GM18499 (cell line): ENCODE measurements around the gene IMMP2L.

Experiments
- ATAC-seq: cut with Tn5 transposase; IDR thresholded peaks from one replicate; pipeline ENCODE4 v1.9.1; 2021; ENCODE audit warnings: moderate number of reproducible peaks; ENCODE audit not compliant: insufficient read depth, unreplicated experiment

The IMMP2L gene

DNA sequence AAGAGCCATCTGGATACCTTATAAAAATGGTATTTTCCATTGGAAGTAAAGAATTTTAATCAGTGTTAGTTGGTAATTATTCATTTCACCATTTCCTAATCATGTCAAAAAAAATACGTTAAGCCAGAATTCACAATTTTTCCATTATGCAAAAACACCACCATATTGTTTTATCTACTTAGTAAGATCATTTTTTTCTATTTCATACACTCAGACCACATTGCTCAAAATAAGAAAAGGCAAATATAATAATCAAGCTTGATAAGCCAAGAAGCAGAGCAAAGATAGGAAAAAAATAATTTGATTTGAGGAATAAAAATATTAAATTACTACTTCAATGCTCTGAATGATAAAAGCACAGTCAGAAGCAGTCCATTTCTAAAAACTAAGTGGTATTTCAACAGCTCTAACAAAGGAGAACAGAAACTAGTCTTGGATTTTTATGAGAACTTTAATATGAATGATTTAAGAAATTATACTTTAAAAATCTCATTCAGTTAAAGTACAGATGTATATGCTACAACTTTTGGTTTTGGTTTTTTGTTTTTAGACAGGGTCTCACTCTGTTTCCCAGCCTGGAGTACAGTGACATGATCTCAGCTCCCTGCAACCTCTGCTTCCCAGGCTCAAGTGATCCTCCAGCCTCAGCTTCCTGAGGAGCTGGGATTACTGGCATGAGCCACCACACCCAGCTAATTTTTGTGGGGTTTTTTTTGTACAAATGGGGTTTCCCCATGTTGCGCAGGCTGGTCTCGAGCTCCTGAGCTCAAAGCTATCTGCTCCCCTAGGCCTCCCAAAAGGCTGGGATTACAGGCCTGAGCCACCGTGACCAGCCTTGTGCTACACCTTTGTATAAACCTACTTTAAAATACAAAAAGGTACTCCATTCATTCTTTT lies 424.7 kb downstream of the IMMP2L start:
- ATAC-seq: peak; percentile 62

GRCh38 chr7:111132833-111133232 lies 429.5 kb downstream of the IMMP2L start:
- ATAC-seq: no peak

DNA sequence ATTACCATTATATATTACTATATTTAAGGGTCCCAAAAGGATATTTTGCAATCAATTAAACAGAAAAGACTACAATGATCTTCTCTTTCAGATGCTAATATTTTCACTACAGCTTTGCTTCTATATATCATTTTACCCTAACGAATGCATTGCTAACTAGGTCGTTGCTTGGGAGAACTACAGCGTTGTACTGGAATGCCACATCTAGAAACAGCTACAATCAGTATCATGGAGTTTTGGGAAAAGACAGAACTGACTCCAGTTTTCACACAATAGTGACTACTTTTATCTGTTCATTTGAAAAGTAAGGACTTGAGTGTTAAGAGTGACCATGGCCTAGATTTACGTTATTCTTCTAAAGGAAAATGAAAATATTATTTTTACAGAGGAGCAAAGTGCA lies 432.9 kb downstream of the IMMP2L start:
- ATAC-seq: no peak

DNA sequence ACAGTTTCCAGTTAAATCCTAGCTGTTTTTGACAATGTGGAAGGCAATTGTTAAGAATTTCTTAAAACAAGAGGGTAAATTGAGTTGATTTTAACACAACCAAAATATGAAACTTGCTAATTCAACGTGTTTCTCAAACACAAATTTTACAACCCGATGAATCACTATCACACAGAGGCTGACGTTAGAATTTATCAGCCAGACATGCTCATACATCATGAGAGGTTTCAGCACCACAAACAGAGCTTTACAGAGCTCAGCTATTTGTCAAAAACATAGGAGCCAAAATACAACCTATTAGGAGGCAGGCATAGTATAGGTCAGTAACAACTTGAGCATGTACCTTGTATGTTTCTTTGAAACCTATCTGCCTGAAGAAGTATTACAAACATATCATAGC lies 435.3 kb downstream of the IMMP2L start:
- no peak for ATAC-seq

DNA sequence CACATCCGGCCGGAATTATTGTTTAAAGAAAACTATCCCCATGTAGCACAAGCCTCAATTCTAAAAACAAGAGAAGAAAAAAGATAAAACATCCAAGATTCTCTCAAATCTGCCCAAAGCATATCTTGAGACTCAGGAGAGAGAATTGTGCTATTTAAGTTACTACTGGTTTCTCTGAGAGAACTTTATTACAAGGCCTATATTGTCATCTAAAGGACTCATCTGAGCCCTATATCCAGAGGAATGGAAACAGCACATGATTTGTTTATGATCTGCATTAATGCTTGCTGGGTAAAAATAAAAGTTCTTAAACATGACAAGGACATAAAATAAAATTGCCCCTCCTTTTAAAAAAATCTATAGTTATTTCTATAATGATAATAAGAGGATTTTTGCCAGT lies 446.3 kb downstream of the IMMP2L start:
- ATAC-seq: no peak

- ATAC-seq: no peak
Measured at GRCh38 chr7:111113263-111114017, 448.9 kb downstream of the IMMP2L start.

- no peak for ATAC-seq
Measured at GRCh38 chr7:111112439-111112838, 449.9 kb downstream of the IMMP2L start.

- no peak for ATAC-seq
Measured at GRCh38 chr7:111108496-111108895, 453.8 kb downstream of the IMMP2L start.

- ATAC-seq: no peak
Measured at GRCh38 chr7:111108000-111108399, 454.3 kb downstream of the IMMP2L start.

DNA sequence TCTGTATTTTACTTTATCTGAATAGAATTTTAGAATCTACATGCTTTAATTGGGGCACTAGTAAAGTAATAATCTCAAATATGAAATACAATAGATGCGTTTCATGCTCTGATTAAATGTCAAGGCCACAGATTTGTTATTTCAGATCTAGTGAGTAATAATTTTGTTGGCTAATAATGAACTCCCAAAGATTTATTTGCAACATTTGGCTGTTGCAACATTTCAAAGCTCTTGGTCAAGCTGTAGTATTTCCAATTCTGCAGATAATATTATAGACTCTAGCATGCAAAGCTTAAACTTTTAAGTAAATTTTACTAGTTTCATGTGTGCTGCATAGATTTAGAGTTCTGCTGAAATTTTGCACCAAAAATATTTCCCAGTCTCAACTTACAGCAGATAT lies 454.7 kb downstream of the IMMP2L start:
- ATAC-seq: no peak

DNA sequence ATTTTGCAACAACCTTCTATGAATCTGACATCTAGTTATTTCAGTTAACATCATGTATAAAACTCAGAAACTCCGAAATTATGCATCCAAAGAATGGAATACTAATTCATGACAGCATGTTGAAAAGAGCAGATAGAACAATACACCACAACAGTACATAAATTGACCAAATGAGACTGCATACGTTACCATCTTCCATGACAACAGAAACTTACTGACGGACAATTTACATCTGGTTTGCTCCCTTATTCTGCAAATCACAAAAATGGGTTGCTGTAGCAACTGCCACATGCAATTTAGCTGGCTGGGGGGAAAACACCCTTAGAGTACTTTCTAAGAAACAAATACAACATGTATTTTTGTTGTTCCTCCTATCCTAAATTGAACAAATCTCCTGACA lies 457.0 kb downstream of the IMMP2L start:
- no peak for ATAC-seq

- no peak for ATAC-seq
Measured at GRCh38 chr7:111104710-111105109, 457.6 kb downstream of the IMMP2L start.

DNA sequence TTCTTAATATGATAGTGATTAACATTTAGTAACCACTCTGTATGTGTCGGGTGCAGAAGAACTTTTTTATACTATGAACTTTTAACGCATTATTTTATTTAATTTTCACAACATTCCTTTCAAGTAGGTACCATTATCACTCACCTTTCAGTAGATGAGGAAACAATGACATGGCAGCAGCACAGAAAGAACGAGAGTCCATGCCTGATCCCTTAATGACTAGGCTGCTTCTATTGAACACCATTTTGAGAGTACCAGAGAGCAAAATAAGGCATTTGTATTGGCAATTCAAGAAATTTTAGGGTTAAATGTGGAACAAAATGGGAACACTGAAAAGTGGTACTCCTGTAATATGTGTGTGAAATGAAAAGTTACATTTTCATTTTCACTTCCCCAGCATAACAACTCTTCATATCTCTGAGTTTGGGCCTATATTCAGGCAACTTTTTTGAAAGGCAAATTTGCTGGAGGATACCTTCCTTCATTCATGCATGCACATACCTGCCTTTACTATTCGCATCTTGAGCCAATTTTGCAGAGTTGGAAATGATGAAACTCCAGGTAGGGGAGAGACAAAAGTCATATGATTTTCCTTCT lies 458.5 kb downstream of the IMMP2L start:
- ATAC-seq: peak; percentile 51

GRCh38 chr7:111103136-111103535 lies 459.2 kb downstream of the IMMP2L start:
- no peak for ATAC-seq

DNA sequence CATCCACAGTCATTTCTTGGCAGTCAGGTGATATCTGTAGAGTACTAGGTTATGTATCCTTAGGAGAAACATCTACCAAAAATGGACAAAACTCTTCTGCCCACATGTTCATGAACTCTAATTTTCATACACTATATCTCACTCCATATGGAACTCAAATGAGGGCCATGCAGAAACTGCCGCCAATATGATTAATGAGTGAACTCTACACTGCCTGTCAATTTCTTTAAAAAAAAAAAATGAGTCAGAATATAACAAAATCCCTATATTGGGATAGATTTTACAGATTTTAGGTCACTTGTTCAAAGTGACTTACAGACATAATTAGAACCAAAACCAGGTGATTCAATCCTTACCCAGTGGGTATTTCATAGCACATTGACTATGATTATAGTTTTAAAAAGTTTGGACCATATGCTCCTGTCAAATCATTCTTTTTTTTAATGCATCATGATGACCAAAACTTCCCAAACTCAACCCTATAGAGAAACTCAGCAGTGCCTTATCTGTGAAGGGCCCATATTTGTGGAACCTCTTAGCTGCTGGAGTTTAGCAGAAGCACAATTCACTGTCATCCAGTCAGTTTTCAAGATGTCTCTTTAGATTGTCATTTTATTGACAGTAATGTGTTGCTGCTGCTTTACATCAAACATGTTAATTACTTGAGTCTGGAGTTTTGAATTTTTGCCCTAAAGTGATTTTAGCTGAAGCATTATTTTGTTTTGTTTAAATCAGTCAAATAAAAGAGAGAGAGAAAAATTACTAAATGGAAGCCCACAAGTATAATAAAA lies 460.2 kb downstream of the IMMP2L start:
- ATAC-seq: no peak

- ATAC-seq: no peak
Measured at GRCh38 chr7:111098926-111099250, 463.4 kb downstream of the IMMP2L start.

GRCh38 chr7:111098011-111098925 lies 464.0 kb downstream of the IMMP2L start:
- ATAC-seq: peak; percentile 61

GRCh38 chr7:111096997-111097396 lies 465.3 kb downstream of the IMMP2L start:
- no peak for ATAC-seq

DNA sequence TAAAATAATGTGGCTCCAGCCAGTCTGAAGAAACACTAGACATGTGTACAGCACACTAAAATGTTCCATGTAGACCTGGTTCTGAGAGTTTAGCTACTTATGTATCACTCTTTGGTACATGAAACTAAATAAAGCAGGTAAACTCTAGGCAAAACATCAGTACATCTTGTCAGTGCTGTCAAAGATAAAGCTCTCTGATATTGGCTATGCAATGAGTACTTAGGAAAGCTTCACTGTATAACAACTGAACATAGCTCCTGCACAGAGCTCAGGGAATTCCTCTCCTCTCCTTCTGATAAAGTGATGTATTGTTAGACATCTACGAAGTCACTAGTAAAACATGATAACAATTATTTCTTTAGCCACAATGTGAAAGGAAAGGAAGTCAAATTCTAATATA lies 467.9 kb downstream of the IMMP2L start:
- ATAC-seq: no peak
